SK-MEL-5 (cell line): Measurements from ENCODE around the gene ZBTB7B. TPM values are rescaled to one million over a fixed set of nuclear protein-coding genes. Genes with fewer than 3 reads are reported as not detected.

ENCODE experiments used
- DNase-seq: peaks from one replicate; pipeline ENCODE4 v3.0.0-alpha.2; 2016; ENCODE audit warnings: low read depth, low spot score
- in situ Hi-C: cut with HindIII; loops from 2 replicates; pipeline ENCODE4 v1.10.0; 2016; ENCODE audit warnings: low sequenced_read_pairs, high pct_unique_total_duplicates, low pct_unique_long_range_greater_than_20kb
- total RNA-seq: library from RNA; depleted of rRNA; stranded (reverse); fragments of >200 nt; shearing (Covaris generic); gene quantifications from 2 replicates; pipeline ENCODE4 v1.2.3, GENCODE V29; 2014

Gene ZBTB7B
- total RNA-seq, 1 experiment from 2014 or later = 29.1 TPM

- no peak for DNase-seq
- in situ Hi-C loops = no loop called here
Measured at GRCh38 chr1:155022136-155022926, 19.7 kb downstream of the ZBTB7B start.

GRCh38 chr1:155022927-155023236 is 20.3 kb downstream of the ZBTB7B start:
- no peak for DNase-seq
- in situ Hi-C loops = no loop called here

- in situ Hi-C loops = no loop called here
- DNase-seq = no peak
Measured at GRCh38 chr1:155023627-155024026, 21.0 kb downstream of the ZBTB7B start.

DNA sequence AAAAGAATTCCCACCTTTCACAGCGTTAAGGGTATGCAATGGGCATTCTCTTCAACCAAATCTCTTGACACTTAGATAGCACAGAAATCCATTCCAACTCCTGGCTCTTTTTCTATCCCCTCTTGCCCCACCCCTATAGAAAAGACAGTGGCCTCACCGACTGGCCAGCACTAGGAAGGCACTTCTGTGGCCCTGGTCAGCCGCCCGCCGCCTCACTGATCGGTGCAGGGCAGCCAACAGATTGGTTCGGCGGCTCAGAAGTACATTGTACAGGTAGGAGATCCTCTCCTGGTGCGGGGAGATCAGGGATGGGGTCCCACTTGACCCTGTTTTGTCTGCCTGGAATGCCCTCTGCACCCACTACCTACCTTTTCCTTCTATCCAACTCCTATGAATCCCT is 21.7 kb downstream of the ZBTB7B start:
- in situ Hi-C loops = no loop called here
- no peak for DNase-seq

DNA sequence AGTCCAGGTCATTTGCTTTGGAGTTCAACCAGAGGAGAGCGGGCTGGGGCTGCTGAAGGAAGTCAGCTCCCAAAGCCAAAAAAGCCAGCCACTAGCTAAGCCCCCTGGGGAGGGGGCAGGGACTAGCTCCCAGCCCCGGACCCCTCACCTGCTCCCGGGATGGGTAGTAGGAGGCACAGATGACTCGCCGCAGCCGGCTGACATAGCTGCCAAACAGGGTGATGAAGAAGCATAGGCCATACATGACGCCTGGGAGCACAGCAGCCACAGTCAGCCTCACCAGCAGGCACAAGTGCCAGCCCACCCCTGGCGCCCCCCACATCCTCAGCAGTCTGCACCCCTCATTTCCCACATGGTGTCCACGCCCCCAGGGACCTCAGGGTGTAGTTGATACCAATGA is 23.6 kb downstream of the ZBTB7B start:
- DNase-seq = no peak
- in situ Hi-C loops = no loop called here

DNA sequence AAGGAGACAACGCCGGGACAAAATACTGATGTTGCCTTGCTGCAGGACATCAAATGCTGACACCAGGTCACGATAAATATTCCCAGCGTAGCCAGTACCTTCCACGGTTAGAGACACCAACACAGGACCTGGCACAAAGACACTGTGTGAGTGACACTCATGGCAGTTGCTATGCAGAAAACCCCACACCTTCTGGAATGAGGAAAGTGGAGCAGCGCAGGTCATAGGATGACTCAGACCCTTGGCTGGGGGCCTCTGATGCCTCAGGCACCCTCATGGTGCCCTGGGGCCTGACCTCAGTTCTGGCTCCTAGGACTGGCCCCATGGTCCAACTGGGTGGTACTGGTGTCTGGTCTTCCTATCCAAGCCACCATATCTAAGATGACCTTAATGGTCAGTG is 24.0 kb downstream of the ZBTB7B start:
- no peak for DNase-seq
- in situ Hi-C loops = no loop called here

DNA sequence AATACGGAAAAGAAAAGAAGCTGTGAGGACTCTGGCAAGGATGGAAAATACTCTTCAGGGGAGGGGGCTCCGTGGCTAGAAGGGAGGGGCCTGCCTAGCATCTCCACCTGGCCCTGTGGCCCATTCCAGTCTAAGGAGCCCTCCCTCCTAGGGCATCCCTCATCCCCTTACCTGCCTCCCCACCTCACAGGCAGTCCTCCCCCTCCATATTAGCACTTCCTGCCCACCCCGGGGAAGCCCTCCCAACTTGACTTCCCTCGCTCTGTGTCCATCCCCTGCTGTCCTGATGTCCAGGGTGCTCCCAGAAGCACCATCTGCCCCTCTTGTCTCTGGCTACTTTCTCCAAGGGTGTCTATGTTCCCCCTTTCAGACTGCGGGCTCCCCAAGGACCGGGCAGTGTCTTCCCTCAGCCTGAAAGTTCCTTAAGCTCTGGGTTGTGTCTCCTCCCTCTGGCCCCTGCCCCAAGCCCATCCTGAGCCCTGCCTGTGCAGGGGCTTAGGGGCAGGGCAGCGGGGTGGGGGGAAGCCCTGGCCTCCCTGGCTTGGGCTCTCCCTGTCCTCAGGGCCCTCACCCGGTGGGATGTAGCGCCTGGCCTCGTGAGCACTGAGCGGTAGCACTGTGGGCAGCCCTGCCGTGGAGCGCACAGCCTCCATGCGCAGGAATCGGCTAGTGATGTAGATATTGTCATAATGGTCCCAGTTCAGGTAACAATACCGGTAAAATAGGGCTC is 27.1 kb downstream of the ZBTB7B start:
- DNase-seq = no peak
- in situ Hi-C loops = no loop called here

- DNase-seq = no peak
- in situ Hi-C loops = no loop called here
Measured at GRCh38 chr1:155030243-155030795, 27.7 kb downstream of the ZBTB7B start.

- in situ Hi-C loops = no loop called here
- DNase-seq = no peak
Measured at GRCh38 chr1:155030899-155031298, 28.3 kb downstream of the ZBTB7B start.

- no peak for DNase-seq
- in situ Hi-C loops = no loop called here
Measured at GRCh38 chr1:155032886-155033285, 30.3 kb downstream of the ZBTB7B start.

- no peak for DNase-seq
- in situ Hi-C loops = no loop called here
Measured at GRCh38 chr1:155033524-155033923, 30.9 kb downstream of the ZBTB7B start, which contains the start of the genes DCST1 and DCST2. Gene DCST1, plus strand, starts transcription at chr1:155033824. Its CDS starts 213 bp downstream, at chr1:155034037. Gene DCST2, minus strand, starts transcription at chr1:155033781. Its CDS starts 80 bp downstream, at chr1:155033701.

GRCh38 chr1:155034318-155035208 is 32.0 kb downstream of the ZBTB7B start:
- in situ Hi-C loops = no loop called here
- no peak for DNase-seq

DNA sequence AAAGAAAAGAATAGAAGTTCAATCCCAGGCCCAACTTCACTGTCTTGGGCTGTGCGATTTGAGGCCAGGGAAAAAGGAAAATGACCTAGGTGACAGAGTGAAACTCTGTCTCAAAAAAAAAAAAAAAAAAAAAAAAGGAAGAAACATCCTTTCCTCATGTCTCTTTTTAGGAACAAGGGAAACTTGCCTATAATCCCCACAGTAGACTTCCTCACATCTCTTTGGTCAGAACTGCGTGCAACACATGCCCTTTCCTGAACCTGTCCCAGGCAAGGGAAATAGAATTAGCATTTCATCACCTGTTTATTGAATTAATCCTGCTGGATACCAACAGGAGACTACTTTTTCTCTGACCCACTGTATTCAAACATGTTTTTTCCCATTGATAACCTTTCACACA is 33.3 kb downstream of the ZBTB7B start:
- in situ Hi-C loops = no loop called here

GRCh38 chr1:155037043-155037442 is 34.4 kb downstream of the ZBTB7B start:
- in situ Hi-C loops = no loop called here

More for the DNA sequence above, 33.3 kb downstream of the ZBTB7B start:
- no peak for DNase-seq

GRCh38 chr1:155037851-155038441 is 35.3 kb downstream of the ZBTB7B start:
- in situ Hi-C loops = no loop called here
- no peak for DNase-seq

More at GRCh38 chr1:155037043-155037442, 34.4 kb downstream of the ZBTB7B start:
- DNase-seq = no peak

DNA sequence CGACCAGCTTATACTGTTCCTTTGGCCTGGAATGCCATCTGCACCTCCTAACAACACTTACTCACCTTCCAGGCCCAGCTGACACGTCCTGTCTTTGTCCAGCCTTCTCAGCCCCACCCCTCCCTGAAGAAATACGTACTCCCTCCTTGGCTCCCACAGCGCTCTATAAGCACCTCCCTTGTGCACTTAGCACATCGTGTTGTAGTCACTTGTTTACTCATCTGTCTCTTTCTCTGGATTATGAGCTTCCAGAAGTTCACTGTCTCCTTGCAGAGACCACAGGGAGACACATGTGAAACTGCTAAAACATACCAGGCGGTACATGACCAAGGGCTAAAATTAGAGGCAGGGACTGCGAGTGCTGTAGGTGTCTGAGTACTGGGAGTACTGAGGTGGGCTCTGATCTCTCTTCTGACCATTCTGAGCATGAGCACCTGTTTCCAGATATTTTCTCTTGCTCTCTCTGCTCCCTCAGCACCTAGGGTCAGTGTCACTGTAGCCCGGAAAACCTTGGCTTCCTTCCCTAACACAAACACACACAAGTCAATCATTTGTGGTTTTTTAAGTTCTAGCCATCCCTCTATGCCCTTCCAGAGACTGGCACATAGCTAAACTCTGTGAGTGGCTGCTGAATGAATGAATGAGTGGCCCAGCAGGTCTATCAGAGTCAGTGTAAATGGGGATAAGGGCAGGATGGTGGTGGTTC is 36.2 kb downstream of the ZBTB7B start:
- no peak for DNase-seq
- in situ Hi-C loops = no loop called here

GRCh38 chr1:155039308-155039669 is 36.7 kb downstream of the ZBTB7B start:
- in situ Hi-C loops = no loop called here
- no peak for DNase-seq
